Measurements from ENCODE around the gene CHRNB2. TPM values are rescaled to one million over a fixed set of nuclear protein-coding genes. Genes with fewer than 3 reads are reported as not detected.
A peak's percentile ranks its signal among the peaks of the same experiment; 100 is the strongest.
"Not testable (repeated sequence)": the region's sequence is repeated elsewhere in the genome, so short reads cannot be mapped to it uniquely, and the experiment has no call there.

Gene CHRNB2
- total RNA-seq, 1 donor from 2014 or later: 0.11 TPM

DNA sequence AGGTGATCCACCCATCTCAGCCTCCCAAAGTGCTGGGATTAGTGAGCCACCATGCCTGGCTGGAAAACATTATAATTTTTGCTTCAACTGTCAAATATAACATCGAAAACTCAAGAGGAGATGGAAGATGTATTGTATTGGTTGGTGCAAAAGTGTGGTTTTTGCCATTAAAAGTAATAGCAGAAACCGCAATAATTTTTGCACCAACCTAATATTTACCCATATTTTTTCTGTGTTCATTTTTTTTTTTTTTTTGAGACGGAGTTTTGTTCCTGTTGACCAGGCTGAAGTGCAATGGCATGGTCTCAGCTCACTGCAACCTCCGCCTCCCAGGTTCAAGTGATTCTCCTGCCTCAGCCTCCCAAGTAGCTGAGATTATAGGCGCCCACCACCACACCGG, 38.3 kb upstream of the CHRNB2 start:
- H3K4me1 Mint-ChIP-seq: peaks cover 4% of the 10 kb centered on the region
- Histone ChIP-seq H2AFZ (replicated peaks) (no peak overlapping the region), H3K9me3 (ENCODE audit: low read depth) (no peaks in the 10 kb centered on the region), H3K79me2 (ENCODE audit: low read depth) (no peaks in the 10 kb centered on the region), H3K27ac (no peak overlapping the region), H3F3A (ENCODE audit: low read depth) (no peaks in the 10 kb centered on the region), H3K4me3 (no peak overlapping the region), H4K20me1 (ENCODE audit: low read depth) (no peaks in the 10 kb centered on the region), H3K27me3 (no peaks in the 10 kb centered on the region), H3K4me2 (no peak overlapping the region), H3K4me1 (no peaks in the 10 kb centered on the region), H3K36me3 (no peaks in the 10 kb centered on the region), H3K9ac (no peak overlapping the region)
- no peak overlapping the region for H3K27ac Mint-ChIP-seq
- no peaks in the 10 kb centered on the region for H3K36me3 Mint-ChIP-seq
- H3K9me3 Mint-ChIP-seq: peaks cover under 1% of the 10 kb centered on the region
- TF ChIP-seq, protein P1, sequence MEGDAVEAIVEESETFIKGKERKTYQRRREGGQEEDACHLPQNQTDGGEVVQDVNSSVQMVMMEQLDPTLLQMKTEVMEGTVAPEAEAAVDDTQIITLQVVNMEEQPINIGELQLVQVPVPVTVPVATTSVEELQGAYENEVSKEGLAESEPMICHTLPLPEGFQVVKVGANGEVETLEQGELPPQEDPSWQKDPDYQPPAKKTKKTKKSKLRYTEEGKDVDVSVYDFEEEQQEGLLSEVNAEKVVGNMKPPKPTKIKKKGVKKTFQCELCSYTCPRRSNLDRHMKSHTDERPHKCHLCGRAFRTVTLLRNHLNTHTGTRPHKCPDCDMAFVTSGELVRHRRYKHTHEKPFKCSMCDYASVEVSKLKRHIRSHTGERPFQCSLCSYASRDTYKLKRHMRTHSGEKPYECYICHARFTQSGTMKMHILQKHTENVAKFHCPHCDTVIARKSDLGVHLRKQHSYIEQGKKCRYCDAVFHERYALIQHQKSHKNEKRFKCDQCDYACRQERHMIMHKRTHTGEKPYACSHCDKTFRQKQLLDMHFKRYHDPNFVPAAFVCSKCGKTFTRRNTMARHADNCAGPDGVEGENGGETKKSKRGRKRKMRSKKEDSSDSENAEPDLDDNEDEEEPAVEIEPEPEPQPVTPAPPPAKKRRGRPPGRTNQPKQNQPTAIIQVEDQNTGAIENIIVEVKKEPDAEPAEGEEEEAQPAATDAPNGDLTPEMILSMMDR (IDR thresholded peaks at IDR 0.05): no peak
- no peak for TF ChIP-seq EZH2phosphoT487 (IDR thresholded peaks at IDR 0.05)
- TF ChIP-seq EZH2 (IDR thresholded peaks at IDR 0.05): no peak
- peaks cover 3% of the 10 kb centered on the region for H3K27me3 Mint-ChIP-seq (ENCODE audit: insufficient read depth, low read depth)
- DNase-seq (ENCODE audit: low spot score): no peak
- H3K4me3 Mint-ChIP-seq: no peak overlapping the region

DNA sequence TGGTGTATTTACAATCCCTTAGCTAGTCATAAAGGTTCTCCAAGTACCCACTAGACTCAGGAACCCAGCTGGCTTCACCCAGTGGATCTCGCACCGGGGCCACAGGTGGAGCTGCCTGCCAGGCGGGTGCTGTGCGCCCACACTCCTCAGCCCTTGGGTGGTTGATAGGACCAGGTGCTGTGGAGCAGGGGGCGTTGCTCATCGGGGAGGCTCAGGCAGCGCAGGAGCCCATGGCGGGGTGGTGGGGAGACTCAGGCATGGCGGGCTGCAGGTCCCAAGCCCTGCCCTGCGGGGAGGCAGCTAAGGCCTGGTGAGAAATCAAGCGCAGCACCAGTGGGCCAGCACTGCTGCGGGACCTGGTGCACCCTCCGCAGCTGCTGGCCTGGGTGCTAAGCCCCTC, 35.6 kb upstream of the CHRNB2 start:
- H3K27me3 ChIP-seq; H2AFZ ChIP-seq (replicated peaks); DNase-seq (ENCODE audit: low spot score); H3K27ac ChIP-seq; H3K4me1 Mint-ChIP-seq; H3K9me3 ChIP-seq (ENCODE audit: low read depth); H3K9me3 Mint-ChIP-seq; H3K27me3 Mint-ChIP-seq (ENCODE audit: insufficient read depth, low read depth); H3K4me3 ChIP-seq; H3K36me3 Mint-ChIP-seq; H3K4me1 ChIP-seq; H3K4me2 ChIP-seq; H3K27ac Mint-ChIP-seq; H3F3A ChIP-seq (ENCODE audit: low read depth); H3K79me2 ChIP-seq (ENCODE audit: low read depth); H3K36me3 ChIP-seq; H3K9ac ChIP-seq; H3K4me3 Mint-ChIP-seq; H4K20me1 ChIP-seq (ENCODE audit: low read depth): not testable (repeated sequence)

DNA sequence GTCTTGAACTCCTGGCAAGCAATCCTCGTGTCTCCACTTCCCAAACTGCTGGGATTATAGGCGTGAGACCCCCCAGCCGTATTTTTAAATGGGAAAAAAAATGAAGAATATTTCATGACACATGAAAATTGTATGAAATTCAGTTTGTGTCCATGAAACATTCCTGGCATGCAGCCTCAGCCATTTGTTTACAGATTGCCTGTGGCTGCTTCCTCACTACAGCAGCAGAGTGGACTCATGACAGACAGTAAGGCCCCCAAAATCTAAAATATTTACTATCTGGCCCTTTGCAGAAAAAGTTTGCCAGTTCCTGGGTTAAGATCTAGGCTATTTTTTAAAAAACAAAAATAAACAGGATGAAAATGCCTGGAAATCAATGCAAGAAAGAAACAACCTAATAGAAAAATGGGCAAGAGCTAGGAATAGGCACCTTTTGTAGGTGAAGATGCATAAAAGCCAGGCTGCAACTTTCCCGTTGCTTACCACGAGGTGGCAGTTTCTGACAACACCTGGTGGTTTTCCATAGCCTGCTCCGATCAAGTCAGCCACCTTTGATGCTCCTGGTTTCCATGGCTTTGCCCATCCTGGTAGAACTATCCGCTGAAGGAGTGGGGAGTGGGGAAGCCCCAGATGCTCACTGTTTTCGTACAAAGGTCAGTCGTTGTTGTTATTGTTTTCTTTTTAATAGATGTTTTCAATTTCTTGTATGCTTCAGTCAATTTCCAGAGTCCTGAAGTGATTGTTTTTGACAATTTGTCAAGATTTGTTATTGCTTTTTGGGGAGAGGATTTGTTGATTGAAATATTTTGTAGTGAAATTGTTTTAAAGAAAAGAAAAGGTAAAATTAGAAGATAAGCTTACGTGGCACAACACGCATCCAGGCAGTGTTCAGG, 33.4 kb upstream of the CHRNB2 start:
- Mint-ChIP-seq H3K4me1 (peaks cover 4% of the 10 kb centered on the region), H3K9me3 (peaks cover 7% of the 10 kb centered on the region), H3K4me3 (no peak overlapping the region), H3K36me3 (no peaks in the 10 kb centered on the region), H3K27ac (no peak overlapping the region), H3K27me3 (ENCODE audit: insufficient read depth, low read depth) (peaks cover 12% of the 10 kb centered on the region)
- Histone ChIP-seq H2AFZ (replicated peaks) (no peak overlapping the region), H3K4me3 (no peak overlapping the region), H3F3A (ENCODE audit: low read depth) (no peaks in the 10 kb centered on the region), H3K4me2 (no peak overlapping the region), H3K9me3 (ENCODE audit: low read depth) (no peaks in the 10 kb centered on the region), H3K79me2 (ENCODE audit: low read depth) (no peaks in the 10 kb centered on the region), H3K27me3 (no peaks in the 10 kb centered on the region), H3K36me3 (no peaks in the 10 kb centered on the region), H3K27ac (no peak overlapping the region), H4K20me1 (ENCODE audit: low read depth) (no peaks in the 10 kb centered on the region), H3K9ac (no peak overlapping the region), H3K4me1 (no peaks in the 10 kb centered on the region)
- peak; percentile 70 for DNase-seq (ENCODE audit: low spot score)
- TF ChIP-seq EZH2 (IDR thresholded peaks at IDR 0.05): no peak
- TF ChIP-seq, protein P1 (IDR thresholded peaks at IDR 0.05): peak; percentile 65

DNA sequence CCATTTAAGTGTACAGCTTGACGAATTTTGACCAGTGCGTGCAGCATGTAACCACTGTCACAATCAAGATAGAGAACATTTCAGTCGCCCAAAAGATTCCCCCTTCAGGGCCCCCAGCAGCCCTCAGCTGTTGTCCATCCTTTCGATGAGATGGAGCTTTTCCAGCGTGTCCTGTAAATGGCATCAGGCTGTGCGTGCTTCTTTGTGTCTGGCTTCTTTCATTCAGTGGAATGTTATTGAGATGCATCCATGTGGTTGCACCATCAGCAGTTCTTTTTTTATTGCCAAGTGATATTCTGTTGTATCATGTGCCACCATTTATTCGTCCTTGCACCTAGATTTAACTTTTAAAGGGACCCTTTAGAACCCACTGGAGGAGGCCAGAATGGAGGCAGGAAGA, 31.0 kb upstream of the CHRNB2 start:
- H3K4me3 ChIP-seq: no peak overlapping the region
- no peaks in the 10 kb centered on the region for H3K79me2 ChIP-seq (ENCODE audit: low read depth)
- no peaks in the 10 kb centered on the region for H3K27me3 ChIP-seq
- Mint-ChIP-seq H3K36me3 (no peaks in the 10 kb centered on the region), H3K27ac (no peak overlapping the region), H3K27me3 (ENCODE audit: insufficient read depth, low read depth) (peaks cover 13% of the 10 kb centered on the region), H3K9me3 (peaks cover 7% of the 10 kb centered on the region), H3K4me1 (peaks cover 7% of the 10 kb centered on the region), H3K4me3 (no peak overlapping the region)
- DNase-seq (ENCODE audit: low spot score): no peak
- no peaks in the 10 kb centered on the region for H3K4me1 ChIP-seq
- no peak overlapping the region for H2AFZ ChIP-seq (replicated peaks)
- H3K36me3 ChIP-seq: no peaks in the 10 kb centered on the region
- H3K9me3 ChIP-seq (ENCODE audit: low read depth): no peaks in the 10 kb centered on the region
- H4K20me1 ChIP-seq (ENCODE audit: low read depth): no peaks in the 10 kb centered on the region
- TF ChIP-seq EZH2 (IDR thresholded peaks at IDR 0.05): no peak
- TF ChIP-seq, protein P1 (IDR thresholded peaks at IDR 0.05): no peak
- TF ChIP-seq EZH2phosphoT487 (IDR thresholded peaks at IDR 0.05): no peak
- no peak overlapping the region for H3K9ac ChIP-seq
- no peak overlapping the region for H3K27ac ChIP-seq
- H3K4me2 ChIP-seq: no peak overlapping the region
- H3F3A ChIP-seq (ENCODE audit: low read depth): no peaks in the 10 kb centered on the region

All from neural progenitor cell (in vitro differentiated cells).